Osteoblast (primary cell): ENCODE results near the gene ETAA1. TPM values are rescaled to one million over a fixed set of nuclear protein-coding genes. Genes with fewer than 3 reads are reported as not detected.

Experiments used
- DNase-seq: peaks from one replicate; pipeline ENCODE4 v3.0.0; 2011; ENCODE audit warnings: low spot score, mixed read lengths; ENCODE audit not compliant: insufficient read length; ENCODE audit errors: missing footprints
- H2AFZ ChIP-seq: 2 replicates; pipeline ENCODE4 v1.6.0; 2011; ENCODE audit warnings: mild to moderate bottlenecking, low read length
- H3K27ac ChIP-seq: 2 replicates; pipeline ENCODE4 v1.5.1; 2011; ENCODE audit warnings: mild to moderate bottlenecking, low read depth, low read length, moderate library complexity
- H3K27me3 ChIP-seq: 2 replicates; pipeline ENCODE4 v1.6.0; 2012; ENCODE audit warnings: mild to moderate bottlenecking, control low read depth, inconsistent platforms, low read length, moderate library complexity; ENCODE audit not compliant: insufficient read depth
- H3K36me3 ChIP-seq: 2 replicates; pipeline ENCODE4 v1.5.1; 2011; ENCODE audit warnings: mild to moderate bottlenecking, low read length, control low read depth, moderate library complexity; ENCODE audit not compliant: insufficient read depth
- H3K4me1 ChIP-seq: 2 replicates; pipeline ENCODE4 v1.5.1; 2011; ENCODE audit warnings: mild to moderate bottlenecking, low read length, control low read depth, moderate library complexity; ENCODE audit not compliant: insufficient read depth
- H3K4me2 ChIP-seq: 2 replicates; pipeline ENCODE4 v1.6.0; 2011; ENCODE audit warnings: mild to moderate bottlenecking, low read length; ENCODE audit not compliant: insufficient read depth
- H3K4me3 ChIP-seq: fragments of 200-600 bp; sonication (generic); 3 replicates; pipeline ENCODE4 v1.5.1; 2012; ENCODE audit warnings: mild to moderate bottlenecking, low read length, inconsistent platforms; ENCODE audit not compliant: insufficient read depth
- H3K79me2 ChIP-seq: 2 replicates; pipeline ENCODE4 v1.6.0; 2012; ENCODE audit warnings: mild to moderate bottlenecking, low read length, control low read depth, inconsistent platforms; ENCODE audit not compliant: insufficient read depth
- H3K9me3 ChIP-seq: 2 replicates; pipeline ENCODE4 v1.5.1; 2011; ENCODE audit warnings: low read depth, low read length, control low read depth
- H4K20me1 ChIP-seq: 2 replicates; pipeline ENCODE4 v1.6.0; 2012; ENCODE audit warnings: mild to moderate bottlenecking, low read length, control low read depth; ENCODE audit not compliant: insufficient read depth
- CTCF ChIP-seq: IDR thresholded peaks from 2 replicates; pipeline ENCODE4 v1.5.1; 2011; ENCODE audit warnings: mild to moderate bottlenecking, low read depth, low read length, moderate library complexity; ENCODE audit errors: extremely low read depth
- total RNA-seq: library from RNA; depleted of rRNA; stranded (reverse); fragments of >200 nt; gene quantifications from 2 replicates; pipeline ENCODE4 v1.2.3, GENCODE V29; 2012

Gene ETAA1
- total RNA-seq, 1 donor = 20.6 TPM

DNA sequence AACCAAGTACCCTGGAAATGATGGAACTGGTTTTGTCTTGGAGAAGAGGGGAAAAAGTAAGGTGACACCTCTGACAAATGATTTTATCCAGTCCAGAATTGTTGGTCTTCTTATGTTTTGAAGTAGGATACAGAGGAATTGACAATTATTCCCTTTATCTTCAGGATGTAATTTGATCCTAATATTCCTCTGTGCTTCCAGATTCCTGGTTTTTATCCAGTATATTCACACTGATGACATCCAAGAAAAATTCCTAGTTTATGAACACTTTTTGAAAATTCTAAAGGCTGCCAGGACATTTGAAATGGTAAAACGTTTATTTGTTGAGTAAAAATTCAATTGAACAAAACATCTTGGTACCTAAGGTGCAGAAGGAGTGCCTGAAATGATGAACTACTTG lies 22.2 kb upstream of the ETAA1 start:
- DNase-seq = no peak
- no peaks in the 10 kb centered on the region for H3K27me3 ChIP-seq
- TF ChIP-seq CTCF = no peak
- H3K4me1 ChIP-seq = peaks cover 8% of the 10 kb centered on the region
- no peaks in the 10 kb centered on the region for H3K9me3 ChIP-seq
- H2AFZ ChIP-seq = peak overlapping the region; percentile 14
- H3K36me3 ChIP-seq = no peaks in the 10 kb centered on the region
- no peaks in the 10 kb centered on the region for H4K20me1 ChIP-seq
- peak overlapping the region; percentile 61 for H3K4me2 ChIP-seq
- H3K4me3 ChIP-seq = peak overlapping the region; percentile 15
- H3K79me2 ChIP-seq = no peaks in the 10 kb centered on the region
- no peak overlapping the region for H3K27ac ChIP-seq

DNA sequence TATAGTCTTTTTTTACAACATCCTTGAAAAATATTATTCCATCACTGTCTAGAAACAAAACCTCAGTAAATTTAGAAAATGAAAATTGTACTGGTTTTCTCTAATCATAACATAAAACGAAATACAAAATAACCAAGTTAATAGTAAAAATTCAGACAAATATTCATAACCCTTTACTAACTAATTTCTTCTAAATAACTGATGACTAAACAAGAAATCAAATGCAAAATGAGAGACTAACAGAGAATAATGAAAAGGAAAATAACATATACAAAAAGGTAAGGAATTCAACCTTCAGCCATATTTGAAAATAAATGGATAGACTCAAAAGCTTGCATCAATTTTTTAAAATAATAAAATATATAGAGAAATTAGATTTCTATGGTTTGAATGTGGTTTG lies 18.6 kb upstream of the ETAA1 start:
- no peak for DNase-seq
- H2AFZ ChIP-seq = no peak overlapping the region
- H3K27me3 ChIP-seq = no peaks in the 10 kb centered on the region

GRCh38 chr2:67379048-67379447 lies 18.1 kb upstream of the ETAA1 start:
- H3K79me2 ChIP-seq = no peaks in the 10 kb centered on the region
- H3K36me3 ChIP-seq = no peaks in the 10 kb centered on the region
- no peak overlapping the region for H3K4me3 ChIP-seq
- no peaks in the 10 kb centered on the region for H3K27me3 ChIP-seq
- H4K20me1 ChIP-seq = no peaks in the 10 kb centered on the region
- H2AFZ ChIP-seq = no peak overlapping the region
- no peak for TF ChIP-seq CTCF
- peaks cover 8% of the 10 kb centered on the region for H3K4me1 ChIP-seq
- H3K9me3 ChIP-seq = no peaks in the 10 kb centered on the region
- DNase-seq = no peak
- H3K4me2 ChIP-seq = no peak overlapping the region
- no peak overlapping the region for H3K27ac ChIP-seq

More for the DNA sequence above, 18.6 kb upstream of the ETAA1 start:
- Histone ChIP-seq H3K79me2 (no peaks in the 10 kb centered on the region), H3K9me3 (no peaks in the 10 kb centered on the region), H4K20me1 (no peaks in the 10 kb centered on the region), H3K4me1 (peaks cover 8% of the 10 kb centered on the region), H3K4me2 (no peak overlapping the region), H3K4me3 (no peak overlapping the region), H3K27ac (no peak overlapping the region), H3K36me3 (no peaks in the 10 kb centered on the region)
- TF ChIP-seq CTCF = no peak

DNA sequence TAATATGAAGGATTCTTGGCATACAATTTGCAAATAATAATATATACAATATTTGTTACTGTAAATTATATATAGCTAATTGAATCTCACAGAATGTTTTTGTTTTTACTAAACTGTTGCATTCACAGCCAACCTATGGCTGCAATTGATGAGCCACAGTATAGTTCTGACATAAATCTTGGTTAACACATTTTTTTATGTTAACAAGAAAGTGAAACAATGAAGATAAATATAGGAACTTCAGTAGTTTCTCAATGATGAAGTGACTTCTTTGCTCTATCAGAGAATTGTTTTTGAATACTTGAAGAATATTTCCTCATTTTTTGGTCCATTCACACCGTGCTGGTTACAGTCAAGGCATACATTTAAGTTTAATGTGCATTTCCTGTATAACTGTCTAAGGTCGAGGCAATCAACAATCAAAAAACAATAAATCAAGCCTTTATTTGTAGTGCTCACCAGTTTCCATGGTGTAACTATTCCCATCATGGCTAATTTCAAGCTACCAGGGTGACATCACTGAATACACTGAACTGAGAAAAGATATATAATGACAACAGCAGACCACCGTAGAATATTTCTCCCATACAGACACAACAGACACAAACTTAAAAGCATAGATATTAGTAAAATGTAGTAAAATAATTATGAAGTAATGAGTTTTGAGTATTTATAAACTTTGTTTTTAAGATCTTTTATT lies 12.9 kb upstream of the ETAA1 start:
- H3K4me3 ChIP-seq = no peak overlapping the region
- H3K27ac ChIP-seq = no peak overlapping the region
- H3K79me2 ChIP-seq = no peaks in the 10 kb centered on the region
- no peaks in the 10 kb centered on the region for H3K9me3 ChIP-seq
- H3K27me3 ChIP-seq = no peaks in the 10 kb centered on the region
- no peak overlapping the region for H3K4me2 ChIP-seq
- H2AFZ ChIP-seq = no peak overlapping the region
- no peaks in the 10 kb centered on the region for H3K36me3 ChIP-seq
- peaks cover 9% of the 10 kb centered on the region for H3K4me1 ChIP-seq
- TF ChIP-seq CTCF = no peak
- no peaks in the 10 kb centered on the region for H4K20me1 ChIP-seq
- no peak for DNase-seq
